Naive thymus-derived CD4-positive, alpha-beta T cell (primary cell): ENCODE measurements around the gene PHKG1. TPM values are rescaled to one million over a fixed set of nuclear protein-coding genes. Genes with fewer than 3 reads are reported as not detected.
"Not testable (repeated sequence)": the region's sequence is repeated elsewhere in the genome, so short reads cannot be mapped to it uniquely, and the experiment has no call there.

Experiments used
- ATAC-seq: fragments of 150-1000 bp; cut with Tn5 transposase; 2 replicates; pipeline ENCODE4 v1.10.0; 2021; ENCODE audit warnings: mild to moderate bottlenecking, moderate library complexity
- CTCF ChIA-PET: fragments of 350-600 bp; sonication (Branson Sonifier 250); formaldehyde crosslinking; loops from one replicate; lab custom pipeline; 2021; ENCODE audit warnings: antibody characterized with exemption; lab: Charles Lee
- POLR2A ChIA-PET: fragments of 350-600 bp; sonication (Branson Sonifier 250); formaldehyde crosslinking; loops from one replicate; lab custom pipeline; 2021; ENCODE audit warnings: antibody characterized with exemption, inconsistent platforms; lab: Charles Lee
- DNase-seq, 9 donors: peaks; one replicate each; pipeline versions ENCODE4 v3.0.0 to v3.0.0-alpha.2; 2020 to 2022; ENCODE audit warnings: mixed read lengths in 1 of 9
- H3K27ac ChIP-seq: one replicate; pipeline ENCODE4 v1.7.0; 2013; ENCODE audit warnings: mild to moderate bottlenecking, low read depth, low read length, moderate library complexity
- H3K27me3 ChIP-seq, 2 donors: one replicate each; pipeline ENCODE4 v1.7.0; 2013; ENCODE audit warnings: low read length in 2 of 2, mild to moderate bottlenecking in 2 of 2, moderate library complexity in 2 of 2; ENCODE audit not compliant: control insufficient read depth in 2 of 2, insufficient read depth in 2 of 2
- H3K36me3 ChIP-seq, 3 experiments: 1 replicate in 2 of 3; 2 replicates in 1 of 3; pipeline ENCODE4 v1.7.0; 2013; ENCODE audit warnings: low read length in 3 of 3, mild to moderate bottlenecking in 3 of 3, moderate library complexity in 1 of 3; ENCODE audit not compliant: insufficient read depth in 3 of 3, control insufficient read depth in 2 of 3
- H3K4me1 ChIP-seq, 2 donors: one replicate each; pipeline ENCODE4 v1.7.0; 2013; ENCODE audit warnings: low read length in 2 of 2, mild to moderate bottlenecking in 2 of 2, moderate library complexity in 1 of 2; ENCODE audit not compliant: control insufficient read depth in 2 of 2, insufficient read depth in 2 of 2
- H3K4me3 ChIP-seq: 2 replicates; pipeline ENCODE4 v1.7.0; 2013; ENCODE audit warnings: mild to moderate bottlenecking, low read length
- H3K9me3 ChIP-seq, 3 experiments: 1 replicate in 2 of 3; 2 replicates in 1 of 3; pipeline ENCODE4 v1.7.0; 2013; ENCODE audit warnings: low read length in 3 of 3; ENCODE audit not compliant: control insufficient read depth in 2 of 3
- H3K27ac Mint-ChIP-seq, 9 donors: one replicate each; pipeline ENCODE4 v1.8.0; 2020 to 2022; ENCODE audit warnings: mixed read lengths in 9 of 9, mild to moderate bottlenecking in 8 of 9, moderate library complexity in 5 of 9, inconsistent platforms in 2 of 9
- H3K27me3 Mint-ChIP-seq, 5 donors: one replicate each; pipeline ENCODE4 v1.8.0; 2021 to 2022; ENCODE audit warnings: mixed read lengths in 5 of 5, mild to moderate bottlenecking in 1 of 5
- H3K36me3 Mint-ChIP-seq, 5 donors: one replicate each; pipeline ENCODE4 v1.8.0; 2020 to 2022; ENCODE audit warnings: mixed read lengths in 5 of 5, mild to moderate bottlenecking in 3 of 5, inconsistent platforms in 1 of 5
- H3K4me1 Mint-ChIP-seq, 7 donors: one replicate each; pipeline ENCODE4 v1.8.0; 2020 to 2022; ENCODE audit warnings: mixed read lengths in 7 of 7, mild to moderate bottlenecking in 3 of 7, inconsistent platforms in 1 of 7
- H3K4me3 Mint-ChIP-seq, 10 donors: one replicate each; pipeline ENCODE4 v1.8.0; 2020 to 2022; ENCODE audit warnings: mild to moderate bottlenecking in 10 of 10, mixed read lengths in 10 of 10, moderate library complexity in 6 of 10, inconsistent platforms in 2 of 10
- H3K9me3 Mint-ChIP-seq, 11 donors: one replicate each; pipeline ENCODE4 v1.8.0; 2020 to 2022; ENCODE audit warnings: mixed read lengths in 11 of 11, mild to moderate bottlenecking in 4 of 11, inconsistent platforms in 1 of 11, moderate library complexity in 1 of 11
- intact Hi-C, 2 donors: fragments of 100-400 bp; cut with micrococcal nuclease; formaldehyde crosslinking; loops; one replicate each; pipeline ENCODE4 v1.15.1; 2023
- polyA plus RNA-seq, 2 donors: library from polyadenylated mRNA; unstranded; fragments of 300-500 nt; fragmentation: Illumina TruSeq; gene quantifications; one replicate each; pipeline ENCODE4 v1.2.3, GENCODE V29; 2021
- total RNA-seq, 6 experiments: library from RNA in 5 of 6; stranded (reverse) in 5 of 6; gene quantifications; 1 replicate in 5 of 6; 2 replicates in 1 of 6; pipeline ENCODE4 v1.2.3 and lab custom pipeline; 2021 to 2026

PHKG1 gene
- total and polyA plus RNA-seq, 7 experiments from 2014 or later, result 0.91 to 12.0 (median 4.1) TPM

DNA sequence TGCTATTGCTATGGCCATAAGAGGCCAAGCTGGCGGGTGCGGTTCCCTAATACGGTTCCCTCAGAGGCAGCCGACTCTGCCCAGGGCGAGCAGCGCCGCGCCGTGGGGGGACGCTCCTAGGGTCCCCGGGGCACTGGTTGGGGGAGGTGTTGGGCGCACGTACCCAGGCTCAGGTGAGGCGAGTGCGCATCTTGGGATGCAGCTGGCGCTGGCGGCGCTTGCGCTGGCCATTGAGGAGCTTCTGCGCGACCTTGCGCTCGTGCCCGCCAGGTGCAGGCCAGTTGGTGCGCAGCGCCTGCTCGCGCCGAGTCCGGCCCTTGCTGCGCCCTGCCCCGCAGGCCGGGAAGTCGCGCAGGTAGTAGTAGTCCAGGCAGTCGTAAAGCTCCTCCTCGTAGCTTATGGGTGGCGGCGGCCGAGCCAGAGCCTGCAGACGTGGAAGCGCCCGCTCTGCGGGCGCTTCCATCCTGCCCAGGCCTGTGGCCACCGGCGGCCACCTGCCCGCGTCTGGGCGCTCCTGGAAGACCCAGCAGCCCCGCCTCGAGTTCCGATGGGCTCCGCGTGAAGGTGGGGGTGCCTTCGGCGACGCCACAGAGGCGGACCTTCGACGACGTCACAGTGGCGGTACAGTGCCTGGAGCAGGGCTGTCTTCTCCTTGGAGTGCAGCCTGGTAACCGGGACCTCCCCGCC is 23.2 kb upstream of the PHKG1 start, which contains the start of gene NUPR2:
Gene NUPR2, minus strand, starts transcription at position 566 of the 687 bp plus-strand sequence. Its CDS starts 103 bp downstream, at position 463.
- Histone ChIP-seq H3K4me3 (no peak within 1 kb of the TSS), H3K27ac (no peak within 1 kb of the TSS), H3K36me3 (no peaks in the 10 kb centered on the region), H3K27me3 (no peaks in the 10 kb centered on the region), H3K9me3 (no peaks in the 10 kb centered on the region), H3K4me1 (no peaks in the 10 kb centered on the region)
- no peaks in the 10 kb centered on the region for H3K4me1 Mint-ChIP-seq
- ATAC-seq, result peak; percentile 18
- peak within 1 kb of the TSS in 4 of 10 donors; percentile 32 to 64 (median 56) for H3K4me3 Mint-ChIP-seq
- ChIA-PET POLR2A (interaction anchor here (1.1 kb wide), 1 partner anchor 10 kb away, joined by 4 read pairs; the partner anchor contains the start of gene CHCHD2), CTCF (no interaction called here)
- peaks cover 15 to 29% (median 21%) of the 10 kb centered on the region in 5 donors for H3K27me3 Mint-ChIP-seq
- H3K36me3 Mint-ChIP-seq, result no peaks in the 10 kb centered on the region
- H3K9me3 Mint-ChIP-seq, result no peaks in the 10 kb centered on the region
- intact Hi-C loops, result no loop called here
- peak within 1 kb of the TSS in 1 of 9 donors; percentile 69 for H3K27ac Mint-ChIP-seq
- DNase-seq, result no peak

DNA sequence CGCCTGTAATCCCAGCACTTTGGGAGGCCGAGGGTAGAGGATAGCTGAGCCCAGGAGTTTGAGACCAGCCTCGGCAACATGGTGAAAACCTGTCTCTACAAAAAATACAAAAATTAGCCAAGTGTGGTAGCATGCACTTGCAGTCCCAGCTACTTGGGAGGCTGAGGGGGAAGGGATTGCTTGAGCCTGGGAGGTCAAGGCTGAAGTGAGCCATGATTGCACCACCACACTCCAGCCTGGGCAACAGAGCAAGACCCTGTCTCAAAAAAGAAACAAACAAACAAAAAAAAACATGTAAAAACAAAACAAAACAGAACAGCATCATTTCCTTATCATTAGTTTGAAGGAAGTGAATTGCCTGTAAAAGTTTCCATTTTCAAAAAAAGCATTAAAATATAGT is 19.5 kb upstream of the PHKG1 start:
- H3K4me1 ChIP-seq, DNase-seq, H3K9me3 ChIP-seq, H3K4me1 Mint-ChIP-seq, H3K27me3 ChIP-seq, H3K27ac Mint-ChIP-seq, H3K36me3 ChIP-seq, POLR2A ChIA-PET, CTCF ChIA-PET, H3K9me3 Mint-ChIP-seq, H3K27ac ChIP-seq, intact Hi-C loops, H3K4me3 ChIP-seq, H3K36me3 Mint-ChIP-seq, H3K4me3 Mint-ChIP-seq, ATAC-seq: not testable (repeated sequence)
- peaks cover 6 to 21% (median 10%) of the 10 kb centered on the region in 5 donors for H3K27me3 Mint-ChIP-seq

DNA sequence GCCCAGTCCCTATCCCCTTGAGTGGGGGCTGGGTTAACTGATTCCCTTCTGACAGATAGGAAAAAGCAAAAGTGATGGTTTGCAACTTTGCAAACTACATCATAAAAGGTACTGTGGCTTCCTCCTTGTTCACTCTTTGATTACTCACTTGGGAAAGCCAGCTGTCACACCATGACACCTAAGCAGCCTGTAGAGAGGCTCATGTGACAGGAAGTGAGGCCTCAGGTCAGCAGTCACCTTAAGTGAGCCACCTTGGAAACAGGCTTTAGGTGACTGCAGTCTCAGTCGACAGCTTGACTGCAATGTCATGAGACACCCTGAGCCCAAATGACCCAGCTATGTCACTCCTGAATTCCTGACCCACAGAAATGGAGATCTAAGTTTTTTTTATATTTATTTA is 17.9 kb upstream of the PHKG1 start:
- CTCF ChIA-PET, result no interaction called here
- ATAC-seq, result no peak

DNA sequence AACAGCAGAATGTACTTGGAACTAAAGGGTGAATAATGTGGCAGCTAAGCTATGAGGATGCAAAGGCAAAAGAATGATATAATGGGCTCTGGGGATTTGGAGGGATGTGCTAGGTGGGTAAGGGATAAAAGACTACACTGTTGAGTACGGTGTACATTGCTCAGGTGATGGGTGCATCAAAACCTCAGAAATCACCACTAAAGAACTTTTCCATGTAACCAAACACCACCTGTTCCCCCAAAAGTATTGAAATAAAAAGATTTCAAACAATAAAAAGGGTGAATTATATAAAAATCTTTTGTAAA is 15.2 kb upstream of the PHKG1 start:
- ATAC-seq, result no peak
- H3K4me1 ChIP-seq, result peaks cover 18 to 20% of the 10 kb centered on the region in 2 donors
- Mint-ChIP-seq H3K27ac (peak overlapping the region; percentile 44 to 99 (median 97)), H3K27me3 (no peaks in the 10 kb centered on the region), H3K36me3 (peaks cover 4 to 31% (median 11%) of the 10 kb centered on the region in 5 donors), H3K4me1 (peaks cover 19 to 40% (median 33%) of the 10 kb centered on the region in 7 donors), H3K4me3 (peak overlapping the region in 9 of 10 donors; percentile 59 to 100 (median 96)), H3K9me3 (peaks cover 0 to 16% (median 0%) of the 10 kb centered on the region in 11 donors)
- intact Hi-C loops, result loop anchor here (2.0 to 5.0 kb wide), 7 partner anchors 33 to 576 kb away; partner anchors contain the start of genes NIPSNAP2 (in 1 of the 2) and VOPP1 (in 1 of the 2)
- peaks cover 2 to 17% (median 6%) of the 10 kb centered on the region in 3 experiments for H3K36me3 ChIP-seq
- no peak for DNase-seq
- H3K9me3 ChIP-seq, result no peaks in the 10 kb centered on the region
- CTCF ChIA-PET, result no interaction called here
- H3K4me3 ChIP-seq, result no peak overlapping the region
- POLR2A ChIA-PET, result no interaction called here
- H3K27me3 ChIP-seq, result no peaks in the 10 kb centered on the region
- H3K27ac ChIP-seq, result no peak overlapping the region

More for the DNA sequence above, 17.9 kb upstream of the PHKG1 start:
- Histone ChIP-seq H3K27ac (no peak overlapping the region), H3K36me3 (peaks cover 0 to 3% (median 0%) of the 10 kb centered on the region in 3 experiments), H3K4me1 (peaks cover 5 to 8% of the 10 kb centered on the region in 2 donors), H3K9me3 (no peaks in the 10 kb centered on the region), H3K27me3 (no peaks in the 10 kb centered on the region), H3K4me3 (no peak overlapping the region)
- POLR2A ChIA-PET, result no interaction called here
- intact Hi-C loops, result no loop called here
- H3K4me1 Mint-ChIP-seq, result peaks cover 14 to 25% (median 19%) of the 10 kb centered on the region in 7 donors
- no peak overlapping the region for H3K4me3 Mint-ChIP-seq
- H3K27me3 Mint-ChIP-seq, result peaks cover 0 to 11% (median 0%) of the 10 kb centered on the region in 5 donors
- H3K36me3 Mint-ChIP-seq, result peaks cover 0 to 19% (median 6%) of the 10 kb centered on the region in 5 donors
- peaks cover 0 to 16% (median 0%) of the 10 kb centered on the region in 11 donors for H3K9me3 Mint-ChIP-seq
- no peak overlapping the region for H3K27ac Mint-ChIP-seq
- DNase-seq, result no peak

DNA sequence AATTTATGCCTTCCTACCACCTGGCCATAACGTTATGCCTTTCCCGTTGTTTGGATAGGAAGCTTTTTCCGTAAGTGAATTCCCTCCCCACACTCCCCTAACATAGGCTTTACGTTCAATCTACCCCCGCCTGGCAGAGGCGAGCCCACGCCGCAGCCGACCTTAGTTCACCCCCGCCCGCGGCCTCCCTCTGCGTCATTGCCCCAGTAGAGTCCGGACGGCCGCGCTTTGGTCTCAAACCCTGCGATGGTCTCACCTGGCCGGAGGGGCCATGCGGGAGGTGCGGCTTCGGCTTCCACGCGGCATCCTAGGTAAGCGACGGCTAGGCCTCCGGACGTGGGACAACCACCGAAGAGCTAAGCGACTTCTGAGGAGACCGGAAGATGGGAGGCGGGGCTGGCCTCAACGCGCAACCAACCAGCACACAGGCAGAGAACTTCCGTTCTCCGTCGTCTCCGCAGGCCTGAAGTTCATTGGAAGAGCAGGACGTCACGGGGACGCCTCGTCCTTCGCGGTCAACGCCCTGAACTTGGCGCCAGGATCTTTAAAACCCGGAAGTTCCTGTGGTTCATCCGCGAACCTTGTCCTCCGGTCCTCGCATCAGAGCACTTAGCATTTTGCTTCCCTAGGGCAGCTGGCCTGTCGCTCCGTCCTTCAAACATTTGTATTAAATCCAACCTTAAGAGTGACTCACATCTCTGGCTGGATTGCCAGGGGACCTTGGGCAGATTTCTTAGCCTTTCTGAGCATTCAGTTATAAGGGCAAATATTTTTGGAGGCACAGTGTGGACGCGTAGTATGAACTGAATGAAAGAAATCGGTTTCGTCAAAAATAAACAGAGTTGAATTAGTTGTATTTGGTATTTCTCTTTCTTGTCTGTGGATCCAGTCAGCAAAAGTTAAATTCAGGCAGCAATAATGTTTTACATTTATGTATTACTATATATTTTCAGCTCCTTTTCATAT is 13.6 kb upstream of the PHKG1 start, which contains the start of gene CHCHD2:
Gene CHCHD2, minus strand, starts transcription at position 369 of the 966 bp plus-strand sequence. Its CDS starts 63 bp downstream, at position 306.
- ATAC-seq, result peak; percentile 99
- CTCF ChIA-PET, result interaction anchor here (0.6 kb wide), 1 partner anchor 98 kb away, joined by 3 read pairs; no protein-coding TSS in a partner anchor
- peaks cover 4 to 35% (median 11%) of the 10 kb centered on the region in 5 donors for H3K36me3 Mint-ChIP-seq

More for the DNA sequence above, 13.6 kb upstream of the PHKG1 start, which contains the start of gene CHCHD2:
- Histone ChIP-seq H3K9me3 (no peaks in the 10 kb centered on the region), H3K27me3 (no peaks in the 10 kb centered on the region), H3K4me1 (peaks cover 18 to 20% of the 10 kb centered on the region in 2 donors), H3K27ac (peak within 1 kb of the TSS; percentile 95), H3K4me3 (peak within 1 kb of the TSS; percentile 72), H3K36me3 (peaks cover 5 to 32% (median 20%) of the 10 kb centered on the region in 3 experiments)
- peak; percentile 75 to 96 (median 93) for DNase-seq
- POLR2A ChIA-PET, result interaction anchor here (0.8 to 2.0 kb wide), 13 partner anchors 9 to 1348 kb away, joined by 3 to 19 read pairs (median 4); partner anchors contain the start of genes CCT6A, LANCL2, NIPSNAP2 and NUPR2
- intact Hi-C loops, result loop anchor here (1.0 to 5.0 kb wide), 14 partner anchors 32 to 1347 kb away; partner anchors contain the start of genes CCT6A (in 2 of the 2), MRPS17 (in 2 of the 2), PSPH (in 2 of the 2) and SEC61G (in 2 of the 2)
- Mint-ChIP-seq H3K27ac (peak within 1 kb of the TSS; percentile 97 to 99 (median 98)), H3K9me3 (peaks cover 0 to 16% (median 0%) of the 10 kb centered on the region in 11 donors), H3K27me3 (no peaks in the 10 kb centered on the region), H3K4me1 (peaks cover 19 to 43% (median 33%) of the 10 kb centered on the region in 7 donors), H3K4me3 (peak within 1 kb of the TSS; percentile 94 to 100 (median 96))
